Common myeloid progenitor, CD34-positive (primary cell): ENCODE results near the gene AGPAT2.
A peak's percentile ranks its signal among the peaks of the same experiment; 100 is the strongest.

Experiments used
- CTCF ChIA-PET: fragments of 350-600 bp; sonication (Branson Sonifier 250); formaldehyde crosslinking; loops from one replicate; lab custom pipeline; 2021; ENCODE audit warnings: antibody characterized with exemption; lab: Charles Lee
- POLR2A ChIA-PET: fragments of 350-600 bp; sonication (Branson Sonifier 250); formaldehyde crosslinking; loops from one replicate; lab custom pipeline; 2021; ENCODE audit warnings: antibody characterized with exemption; lab: Charles Lee
- DNase-seq, 3 donors: peaks; one replicate each; pipeline versions ENCODE4 v3.0.0 to v3.0.0-alpha.2; 2013
- H3K27ac ChIP-seq, 2 experiments: 1 replicate in 1 of 2; 2 replicates in 1 of 2; pipeline ENCODE4 v1.7.0; 2013; ENCODE audit warnings: inconsistent platforms in 2 of 2, low read length in 2 of 2, mild to moderate bottlenecking in 2 of 2, low read depth in 1 of 2, moderate library complexity in 1 of 2; ENCODE audit not compliant: severe bottlenecking in 2 of 2, insufficient read depth in 1 of 2, poor library complexity in 1 of 2
- H3K27me3 ChIP-seq, 5 experiments: replicated peaks in 2 of 5; 1 replicate in 3 of 5; 2 replicates in 2 of 5; pipeline versions ENCODE4 v1.6.1 to v1.7.0; 2013; ENCODE audit warnings: low read length in 4 of 5, mild to moderate bottlenecking in 2 of 5, moderate library complexity in 2 of 5, inconsistent platforms in 1 of 5; ENCODE audit not compliant: insufficient read depth in 5 of 5, control insufficient read depth in 4 of 5
- H3K36me3 ChIP-seq, 4 experiments: 1 replicate in 2 of 4; 2 replicates in 2 of 4; pipeline versions ENCODE4 v1.6.1 to v1.7.0; 2013; ENCODE audit warnings: low read length in 3 of 4, control low read depth in 1 of 4, mild to moderate bottlenecking in 1 of 4; ENCODE audit not compliant: control insufficient read depth in 4 of 4, insufficient read depth in 4 of 4
- H3K4me1 ChIP-seq, 4 experiments: 1 replicate in 3 of 4; 2 replicates in 1 of 4; pipeline versions ENCODE4 v1.6.1 to v1.7.1; 2013; ENCODE audit warnings: low read length in 3 of 4, mild to moderate bottlenecking in 3 of 4, control low read depth in 1 of 4, inconsistent platforms in 1 of 4, moderate library complexity in 1 of 4; ENCODE audit not compliant: control insufficient read depth in 4 of 4, insufficient read depth in 4 of 4; ENCODE audit errors: control extremely low read depth in 1 of 4
- H3K4me3 ChIP-seq, 7 experiments: 1 replicate in 4 of 7; 2 replicates in 3 of 7; pipeline versions ENCODE4 v1.5.1 to v1.7.0; 2013; ENCODE audit warnings: mild to moderate bottlenecking in 7 of 7, low read length in 6 of 7, moderate library complexity in 6 of 7, inconsistent platforms in 2 of 7, low read depth in 2 of 7, control low read depth in 1 of 7; ENCODE audit not compliant: insufficient read depth in 4 of 7, control insufficient read depth in 1 of 7; ENCODE audit errors: extremely low read depth in 1 of 7
- H3K9me3 ChIP-seq, 5 experiments: 1 replicate in 4 of 5; 2 replicates in 1 of 5; pipeline versions ENCODE4 v1.6.1 to v1.7.1; 2013; ENCODE audit warnings: low read length in 4 of 5, mild to moderate bottlenecking in 2 of 5, inconsistent platforms in 1 of 5, low read depth in 1 of 5, moderate library complexity in 1 of 5; ENCODE audit not compliant: control insufficient read depth in 4 of 5, insufficient read depth in 2 of 5; ENCODE audit errors: control extremely low read depth in 1 of 5
- WGBS: methylation state at CpG from one replicate; pipeline ENCODE4 v1.1.5; 2013; ENCODE audit not compliant: insufficient coverage; 5-methylcytosine and 5-hydroxymethylcytosine counted together

Gene AGPAT2

DNA sequence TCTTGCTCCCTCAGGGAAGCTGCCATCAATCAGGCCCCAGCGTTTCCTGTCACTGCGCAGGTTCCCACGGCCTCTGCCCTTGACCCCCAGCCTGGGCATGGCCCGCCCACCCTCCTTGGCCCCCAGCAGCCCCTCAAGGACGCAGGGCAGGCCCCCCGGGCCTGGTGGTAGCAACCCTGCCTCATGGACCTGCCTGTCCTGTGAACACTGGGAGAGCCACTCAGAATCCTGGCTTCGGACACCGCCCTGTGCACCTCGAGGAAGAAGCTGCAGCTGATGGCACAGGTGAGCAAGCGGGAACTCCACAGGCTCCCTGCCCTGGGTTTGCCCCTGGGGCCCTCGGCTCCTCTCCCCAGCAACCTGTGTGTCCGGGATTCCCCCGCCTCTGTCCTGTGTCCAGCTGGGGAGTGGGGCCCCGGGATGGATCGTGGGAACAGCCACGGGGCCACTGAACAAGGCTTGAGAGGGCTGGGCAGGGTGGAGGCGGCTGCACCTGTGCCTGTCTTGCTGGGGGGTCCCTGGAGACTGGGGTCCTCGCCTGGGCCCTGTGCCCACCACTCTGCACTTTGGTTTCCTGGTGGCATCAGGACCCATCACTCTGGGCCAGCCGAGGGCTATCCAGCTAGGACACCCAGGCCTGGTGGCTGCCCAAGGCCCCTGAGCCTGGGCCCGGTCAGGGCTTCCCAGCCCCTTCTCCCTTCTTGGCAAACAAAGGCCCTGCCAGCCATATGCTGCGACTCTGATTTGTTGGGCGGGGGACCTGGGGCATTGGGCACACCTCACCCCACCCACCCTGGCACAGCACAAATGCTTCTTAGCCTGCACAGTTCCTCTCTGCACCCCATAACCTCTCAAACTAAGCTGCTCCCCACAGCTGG, 58.0 kb downstream of the AGPAT2 start:
- Histone ChIP-seq H3K36me3 (no peaks in the 10 kb centered on the region), H3K27me3 (no peaks in the 10 kb centered on the region), H3K9me3 (no peaks in the 10 kb centered on the region), H3K27ac (no peak overlapping the region), H3K4me3 (no peak overlapping the region), H3K4me1 (peaks cover 0 to 74% (median 72%) of the 10 kb centered on the region in 4 experiments)
- POLR2A ChIA-PET: interaction anchor here (0.6 to 2.4 kb wide), 11 partner anchors 15 to 146 kb away, joined by 3 to 12 read pairs (median 4); partner anchors contain the start of gene NOTCH1
- 86% methylated on average over 17 of the region's 22 CpGs for WGBS
- CTCF ChIA-PET: interaction anchor here (0.6 to 9.6 kb wide), 22 partner anchors 10 to 220 kb away, joined by 3 to 238 read pairs (median 4); partner anchors contain the start of genes INPP5E and LCN8
- DNase-seq: no peak

DNA sequence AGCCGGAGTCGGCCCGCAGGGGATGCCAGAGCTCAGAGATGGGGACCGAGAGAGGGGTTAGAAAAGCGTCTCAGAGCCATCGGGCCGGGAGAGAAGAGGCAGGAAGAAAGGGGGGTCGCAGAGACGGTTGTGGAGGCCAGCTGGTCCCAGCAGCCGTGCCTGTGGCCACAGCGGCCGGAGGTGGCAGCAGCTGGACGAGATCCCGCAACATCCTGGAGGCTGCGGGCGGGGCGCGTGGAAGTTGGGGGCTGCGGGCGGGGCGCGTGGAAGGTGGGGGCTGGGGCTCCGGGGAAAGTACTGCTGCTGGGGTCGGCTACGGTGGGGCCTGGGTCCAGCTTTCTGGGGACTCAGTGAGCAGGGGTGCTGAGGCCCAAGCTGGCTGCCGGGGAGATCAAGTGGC, 59.0 kb downstream of the AGPAT2 start:
- H3K4me1 ChIP-seq: peaks cover 0 to 83% (median 82%) of the 10 kb centered on the region in 4 experiments
- H3K4me3 ChIP-seq: peak overlapping the region in 1 of 7 experiments; percentile 19
- no peaks in the 10 kb centered on the region for H3K9me3 ChIP-seq
- H3K36me3 ChIP-seq: no peaks in the 10 kb centered on the region
- POLR2A ChIA-PET: interaction anchor here (0.6 to 2.4 kb wide), 11 partner anchors 9 to 143 kb away, joined by 3 to 12 read pairs (median 4); partner anchors contain the start of gene NOTCH1
- no peak overlapping the region for H3K27ac ChIP-seq
- DNase-seq: peak in 2 of 3 donors; percentile 60 to 68
- CTCF ChIA-PET: interaction anchor here (1.1 to 9.6 kb wide), 10 partner anchors 9 to 141 kb away, joined by 3 to 238 read pairs (median 14); no protein-coding TSS in a partner anchor
- 12% methylated on average over 11 of the region's 26 CpGs for WGBS
- H3K27me3 ChIP-seq: no peaks in the 10 kb centered on the region

DNA sequence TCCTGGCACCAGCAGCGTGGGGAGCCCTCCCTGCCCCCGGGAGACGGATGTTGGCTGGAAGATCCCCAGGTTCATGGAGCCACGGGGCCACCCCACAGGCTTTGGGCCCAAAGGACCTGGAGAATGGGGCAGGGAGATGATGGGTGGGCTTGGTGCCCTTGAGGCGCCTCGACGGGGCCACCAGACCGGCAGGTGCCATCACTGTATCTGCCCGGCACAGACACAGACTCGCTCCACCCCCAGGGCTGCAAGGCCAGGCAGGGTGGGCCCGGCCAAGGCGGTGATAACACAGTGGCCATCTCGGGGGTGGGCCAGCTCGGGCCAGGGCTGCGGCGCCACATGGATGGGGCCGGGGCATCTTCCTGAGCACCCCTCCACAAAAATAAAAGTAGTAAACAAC, 59.6 kb downstream of the AGPAT2 start:
- ChIA-PET CTCF (interaction anchor here (1.2 to 9.6 kb wide), 10 partner anchors 9 to 140 kb away, joined by 3 to 238 read pairs (median 14); no protein-coding TSS in a partner anchor), POLR2A (interaction anchor here (0.6 to 2.4 kb wide), 7 partner anchors 17 to 143 kb away, joined by 4 to 12 read pairs (median 4); no protein-coding TSS in a partner anchor)
- Histone ChIP-seq H3K4me1 (peaks cover 0 to 89% (median 86%) of the 10 kb centered on the region in 4 experiments), H3K36me3 (no peaks in the 10 kb centered on the region), H3K9me3 (no peaks in the 10 kb centered on the region), H3K27ac (no peak overlapping the region), H3K4me3 (peak overlapping the region in 1 of 7 experiments; percentile 19), H3K27me3 (no peaks in the 10 kb centered on the region)
- 100% methylated on average over 3 of the region's 17 CpGs for WGBS
- DNase-seq: no peak

DNA sequence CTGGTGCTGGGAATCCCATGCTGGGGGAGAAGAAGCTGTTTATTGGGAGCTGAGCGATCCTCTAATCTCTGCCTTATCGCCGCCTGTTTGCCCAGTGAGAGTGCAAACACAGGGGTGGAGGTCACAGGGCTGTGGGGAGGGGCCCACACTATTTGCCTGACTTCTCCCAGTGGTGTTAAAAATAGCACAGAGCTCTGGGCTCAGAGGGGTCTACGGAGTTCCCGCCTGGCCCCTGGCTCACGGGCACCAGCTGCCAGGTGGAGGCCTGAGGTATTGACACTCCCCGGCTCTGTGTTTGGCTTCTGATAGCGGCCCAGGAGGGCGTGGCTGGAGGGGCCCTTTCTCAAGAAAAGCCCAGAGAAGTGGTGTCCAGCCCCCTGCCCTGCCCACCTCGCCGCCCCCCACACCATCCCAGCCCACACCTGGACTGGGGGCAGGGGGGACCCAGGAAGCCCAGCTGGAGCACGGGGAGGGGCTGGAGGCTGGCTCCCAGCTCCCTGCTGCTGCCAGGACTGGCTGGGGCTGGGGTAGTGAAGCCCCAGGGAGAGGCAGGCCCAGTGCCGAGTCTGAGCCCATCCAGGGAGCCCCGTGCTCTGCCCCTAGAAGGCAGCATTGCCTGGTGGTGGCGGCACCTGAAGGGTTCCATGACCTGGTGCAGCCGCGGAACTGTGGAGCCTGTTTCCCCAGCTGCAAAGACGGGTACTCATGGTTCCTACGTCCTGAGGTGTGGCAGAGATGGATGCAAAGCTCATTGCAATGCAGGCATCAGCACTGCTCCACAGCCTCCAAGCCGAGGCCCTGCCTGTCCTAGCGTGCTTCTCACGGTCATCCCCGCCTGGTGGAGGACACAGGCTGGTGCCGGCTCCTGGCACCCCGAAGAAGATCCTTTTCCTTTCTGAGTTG, 60.3 kb downstream of the AGPAT2 start:
- 89% methylated on average over 17 of the region's 25 CpGs for WGBS
- ChIA-PET CTCF (interaction anchor here (0.7 to 9.6 kb wide), 13 partner anchors 8 to 139 kb away, joined by 3 to 238 read pairs (median 8); no protein-coding TSS in a partner anchor), POLR2A (interaction anchor here (1.5 to 2.4 kb wide), 3 partner anchors 87 to 142 kb away, joined by 4 to 12 read pairs (median 7); no protein-coding TSS in a partner anchor)
- DNase-seq: peak in 1 of 3 donors; percentile 33
- no peaks in the 10 kb centered on the region for H3K27me3 ChIP-seq
- H3K36me3 ChIP-seq: no peaks in the 10 kb centered on the region
- peaks cover 0 to 96% (median 93%) of the 10 kb centered on the region in 4 experiments for H3K4me1 ChIP-seq
- H3K4me3 ChIP-seq: no peak overlapping the region
- H3K9me3 ChIP-seq: no peaks in the 10 kb centered on the region
- no peak overlapping the region for H3K27ac ChIP-seq

DNA sequence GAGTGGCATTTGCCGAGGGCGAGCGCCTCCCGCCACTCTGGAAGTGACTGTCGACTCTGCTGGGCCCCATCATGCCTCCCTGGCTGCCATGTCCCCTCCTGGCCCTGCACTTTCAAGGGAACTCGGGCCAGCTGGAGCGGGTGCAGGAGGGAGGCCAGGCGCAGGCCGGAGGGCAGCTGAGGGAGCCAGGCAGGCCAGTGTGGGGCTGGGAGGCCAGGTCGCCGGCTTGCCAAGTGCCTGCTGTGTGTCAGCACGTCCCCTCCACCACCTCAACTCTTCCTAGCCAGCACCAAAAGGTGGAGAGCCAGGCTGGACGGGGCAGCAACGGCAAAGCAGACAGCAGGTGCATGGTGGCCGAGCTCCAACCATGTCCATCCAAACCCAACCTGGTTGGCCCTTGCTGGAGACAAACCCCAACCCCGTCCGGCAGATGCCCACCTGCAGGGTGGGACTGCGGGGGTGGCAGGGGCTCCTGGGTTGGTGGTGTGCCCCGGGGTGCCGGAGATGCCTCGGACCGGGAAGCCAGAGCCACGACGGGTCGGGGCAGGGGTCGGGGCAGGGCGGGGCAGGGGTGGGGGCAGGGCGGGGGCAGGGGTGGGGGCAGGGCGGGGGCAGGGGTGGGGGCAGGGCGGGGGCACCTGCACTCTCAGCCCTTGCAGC, 61.1 kb downstream of the AGPAT2 start:
- no peaks in the 10 kb centered on the region for H3K27me3 ChIP-seq
- WGBS: 96% methylated on average over 15 of the region's 30 CpGs

More for the DNA sequence above, 61.1 kb downstream of the AGPAT2 start:
- Histone ChIP-seq H3K36me3 (no peaks in the 10 kb centered on the region), H3K27ac (no peak overlapping the region), H3K4me1 (peaks cover 0 to 98% (median 94%) of the 10 kb centered on the region in 4 experiments), H3K9me3 (no peaks in the 10 kb centered on the region), H3K4me3 (no peak overlapping the region)
- no peak for DNase-seq
- POLR2A ChIA-PET: interaction anchor here (1.0 to 2.4 kb wide), 4 partner anchors 75 to 97 kb away, joined by 3 to 12 read pairs (median 6); no protein-coding TSS in a partner anchor
- CTCF ChIA-PET: interaction anchor here (0.7 to 9.6 kb wide), 16 partner anchors 22 to 139 kb away, joined by 3 to 238 read pairs (median 5); no protein-coding TSS in a partner anchor
